Astrocyte (in vitro differentiated cells and primary cell): ENCODE measurements around the gene PIGC.

Experiments
- CTCF ChIP-seq: IDR thresholded peaks from 2 replicates; pipeline ENCODE4 v1.5.1; 2011; ENCODE audit warnings: low read depth, mild to moderate bottlenecking, inconsistent platforms, low read length, moderate library complexity; ENCODE audit not compliant: insufficient read depth
- EZH2 ChIP-seq: IDR thresholded peaks from 2 replicates; pipeline ENCODE4 v1.6.1; 2012; ENCODE audit warnings: mild to moderate bottlenecking, low read length, inconsistent platforms; ENCODE audit not compliant: insufficient read depth

- TF ChIP-seq CTCF, result no peak
- TF ChIP-seq EZH2, result no peak
Observed at GRCh38 chr1:172397633-172398032, 46.2 kb downstream of the PIGC start.
